RWPE1 (cell line): ENCODE data around the gene ZG16.

ENCODE experiments used
- CTCF ChIA-PET: fragments of 350-600 bp; sonication (Branson Sonifier 250); formaldehyde crosslinking; extraction: SDS; loops from one replicate; lab custom pipeline; 2021; lab: Yijun Ruan, JAX
- POLR2A ChIA-PET: fragments of 400-600 bp; formaldehyde crosslinking; extraction: SDS; loops from one replicate; lab custom pipeline; 2020; ENCODE audit warnings: antibody characterized with exemption; ENCODE audit not compliant: low non-redundant PET; lab: Yijun Ruan, JAX
- DNase-seq: peaks from one replicate; pipeline ENCODE4 v3.0.0; 2012; ENCODE audit warnings: low spot score
- H3K27ac ChIP-seq: fragments of 450-650 bp; 2 replicates; pipeline ENCODE4 v1.5.1; 2017
- TF ChIP-seq, protein P1 (sequence below): fragments of 450-650 bp; conservative IDR thresholded peaks from 2 replicates; pipeline ENCODE4 v1.5.1; 2017; ENCODE audit warnings: low read depth, mild to moderate bottlenecking

Gene ZG16

DNA sequence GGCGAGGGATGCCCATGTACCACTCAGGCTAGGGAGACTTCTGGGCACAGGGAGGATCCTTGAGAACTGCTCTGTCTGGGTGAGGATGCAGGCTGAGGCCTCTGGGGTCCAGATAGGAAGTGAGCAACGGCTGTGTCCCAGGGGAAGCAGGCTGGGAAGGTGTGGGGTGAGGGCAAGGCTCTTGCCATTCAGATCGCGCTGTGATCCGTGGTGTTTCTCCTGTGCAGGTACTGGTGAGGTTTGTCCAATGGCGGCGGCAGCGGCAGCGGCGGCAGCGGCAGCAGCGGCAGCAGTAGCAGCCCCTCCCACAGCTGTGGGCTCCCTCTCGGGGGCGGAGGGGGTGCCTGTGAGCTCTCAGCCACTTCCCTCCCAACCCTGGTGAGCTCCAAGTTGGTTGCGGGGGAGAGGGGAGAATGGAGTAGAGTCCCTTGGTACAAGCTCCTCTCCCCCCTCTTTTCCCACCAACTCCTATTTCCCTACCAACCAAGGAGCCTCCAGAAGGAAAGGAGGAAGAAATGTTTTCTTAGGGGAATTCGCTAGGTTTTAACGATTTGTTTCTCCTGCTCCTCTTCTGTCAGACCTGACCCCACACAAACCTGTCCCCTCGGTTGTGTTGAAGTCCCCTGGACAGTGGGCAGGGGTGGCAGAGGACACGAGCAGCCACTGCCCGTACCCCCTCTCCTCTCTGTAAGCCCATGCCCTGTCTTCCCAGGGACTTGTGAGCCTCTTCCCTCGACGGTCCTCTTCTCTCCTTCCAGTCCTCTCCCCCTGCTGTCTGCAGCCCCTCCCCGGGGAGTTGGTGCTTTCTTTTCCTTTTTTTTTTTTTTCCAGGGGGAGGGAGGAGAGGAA is 32.0 kb downstream of the ZG16 start:
- H3K27ac ChIP-seq, result peak overlapping the region; percentile 99
- ChIA-PET CTCF (interaction anchor here (0.6 kb wide), 1 partner anchor 9 kb away, joined by 3 read pairs; no protein-coding TSS in a partner anchor), POLR2A (interaction anchor here (0.7 kb wide), 1 partner anchor 256 kb away, joined by 12 read pairs; no protein-coding TSS in a partner anchor)
- DNase-seq, result no peak
- TF ChIP-seq, protein P1, sequence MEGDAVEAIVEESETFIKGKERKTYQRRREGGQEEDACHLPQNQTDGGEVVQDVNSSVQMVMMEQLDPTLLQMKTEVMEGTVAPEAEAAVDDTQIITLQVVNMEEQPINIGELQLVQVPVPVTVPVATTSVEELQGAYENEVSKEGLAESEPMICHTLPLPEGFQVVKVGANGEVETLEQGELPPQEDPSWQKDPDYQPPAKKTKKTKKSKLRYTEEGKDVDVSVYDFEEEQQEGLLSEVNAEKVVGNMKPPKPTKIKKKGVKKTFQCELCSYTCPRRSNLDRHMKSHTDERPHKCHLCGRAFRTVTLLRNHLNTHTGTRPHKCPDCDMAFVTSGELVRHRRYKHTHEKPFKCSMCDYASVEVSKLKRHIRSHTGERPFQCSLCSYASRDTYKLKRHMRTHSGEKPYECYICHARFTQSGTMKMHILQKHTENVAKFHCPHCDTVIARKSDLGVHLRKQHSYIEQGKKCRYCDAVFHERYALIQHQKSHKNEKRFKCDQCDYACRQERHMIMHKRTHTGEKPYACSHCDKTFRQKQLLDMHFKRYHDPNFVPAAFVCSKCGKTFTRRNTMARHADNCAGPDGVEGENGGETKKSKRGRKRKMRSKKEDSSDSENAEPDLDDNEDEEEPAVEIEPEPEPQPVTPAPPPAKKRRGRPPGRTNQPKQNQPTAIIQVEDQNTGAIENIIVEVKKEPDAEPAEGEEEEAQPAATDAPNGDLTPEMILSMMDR, result no peak

DNA sequence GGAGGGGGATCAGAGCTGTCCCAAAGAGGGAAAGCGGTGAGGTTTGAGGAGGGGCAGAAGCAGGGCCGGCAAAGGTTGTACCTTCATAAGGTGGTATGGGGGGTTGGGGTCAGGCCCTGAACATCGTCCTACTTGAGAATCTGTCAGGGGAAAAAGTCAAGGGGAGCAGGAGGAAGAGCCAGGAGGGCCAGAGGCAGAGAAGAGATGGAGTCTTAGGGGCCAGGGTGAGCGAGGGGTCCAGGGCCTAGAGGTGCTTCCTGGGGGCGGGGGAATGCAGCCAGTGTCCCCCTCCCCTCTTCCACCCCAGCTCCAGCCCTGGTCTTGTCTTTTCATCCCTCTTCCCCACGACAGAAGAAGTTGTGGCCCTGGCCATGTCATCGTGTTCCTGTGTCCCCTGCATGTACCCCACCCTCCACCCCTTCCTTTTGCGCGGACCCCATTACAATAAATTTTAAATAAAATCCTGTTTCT is 32.7 kb downstream of the ZG16 start:
- TF ChIP-seq, protein P1, result no peak
- ChIA-PET POLR2A (no interaction called here), CTCF (interaction anchor here (0.6 kb wide), 1 partner anchor 8 kb away, joined by 3 read pairs; no protein-coding TSS in a partner anchor)
- DNase-seq, result no peak
- H3K27ac ChIP-seq, result peak overlapping the region; percentile 99

DNA sequence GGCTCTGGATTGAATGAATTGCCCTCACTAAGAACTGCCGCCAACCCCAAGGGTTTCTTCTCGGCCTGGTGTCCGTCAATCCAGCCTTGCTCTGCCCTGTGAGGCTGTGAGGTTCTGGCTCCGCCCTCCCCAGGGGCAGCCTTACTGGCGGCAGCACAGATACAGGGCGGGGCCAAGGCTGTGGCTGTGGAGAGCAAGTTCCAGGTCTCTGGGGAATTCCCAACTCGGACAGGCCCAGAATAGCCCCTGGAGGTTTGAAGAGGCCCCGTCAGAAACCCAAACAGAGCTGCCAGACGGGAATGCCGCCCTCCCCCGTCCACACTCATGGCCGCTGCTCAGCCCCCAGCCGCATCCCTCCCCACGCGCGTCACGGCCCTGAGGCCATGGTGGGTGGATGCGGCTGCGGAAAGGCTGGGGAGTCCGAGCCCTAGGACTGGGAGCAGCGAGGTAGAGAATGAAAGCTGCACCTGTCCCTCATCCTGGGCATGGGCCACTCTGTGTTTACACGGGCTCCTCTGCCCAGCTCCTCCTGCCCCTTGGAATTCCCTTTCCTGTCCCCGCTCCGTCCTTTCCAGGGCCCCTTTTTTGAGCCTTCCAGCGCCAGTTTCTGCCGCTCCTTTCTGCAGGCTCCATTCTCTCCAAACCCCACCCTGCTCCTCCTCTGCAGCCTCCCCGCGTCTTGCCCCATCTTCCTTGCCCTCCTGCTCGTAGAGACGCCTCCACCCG is 33.3 kb downstream of the ZG16 start:
- ChIA-PET POLR2A (no interaction called here), CTCF (interaction anchor here (0.6 to 0.7 kb wide), 2 partner anchors 8 to 27 kb away, joined by 3 read pairs; no protein-coding TSS in a partner anchor)
- TF ChIP-seq, protein P1, result no peak
- H3K27ac ChIP-seq, result peak overlapping the region; percentile 99
- peak; percentile 87 for DNase-seq

DNA sequence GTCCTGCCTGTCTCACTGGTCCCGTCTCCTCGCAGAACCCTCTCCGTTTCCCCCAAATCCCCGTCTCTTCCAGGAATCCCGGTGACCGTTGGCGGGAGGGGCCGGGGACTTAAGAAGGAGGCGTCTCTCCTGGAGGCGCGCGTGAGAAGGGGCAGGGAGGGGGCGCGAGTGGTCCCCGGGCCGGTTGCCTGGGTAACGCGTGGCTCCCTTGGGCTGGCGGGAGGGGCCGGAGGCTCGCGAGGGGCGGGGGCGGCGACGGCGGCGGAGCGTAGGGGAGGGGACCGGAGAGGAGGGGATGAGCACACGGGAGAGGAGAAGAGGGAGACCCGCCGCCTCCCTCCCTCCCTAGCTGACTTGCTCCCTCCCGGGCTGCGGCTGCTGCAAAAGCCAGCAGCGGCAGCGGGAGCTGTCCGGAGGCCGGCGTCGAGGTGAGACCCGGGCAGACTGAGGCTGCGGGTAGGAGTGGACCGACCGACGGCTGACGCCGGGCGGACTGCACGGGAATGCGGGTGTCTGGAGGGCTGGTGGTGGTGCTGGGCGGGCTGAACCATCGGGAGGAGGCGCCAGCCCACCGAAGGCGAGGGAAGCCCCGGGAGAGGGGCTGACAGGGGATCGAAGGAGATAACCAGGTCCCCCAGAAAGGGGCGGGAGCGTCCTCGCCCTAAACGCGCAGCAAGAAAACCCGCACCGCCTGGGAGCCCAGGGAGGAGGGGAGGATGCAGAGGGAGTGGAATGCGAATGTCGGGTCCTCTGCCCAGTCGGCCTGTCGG is 34.0 kb downstream of the ZG16 start, which contains the start of gene PRRT2:
Gene PRRT2 (plus strand): TSS at position 298 of the 770 bp plus-strand sequence. CDS start 862 bp downstream, outside the sequence.
- TF ChIP-seq, protein P1, result no peak
- peak within 1 kb of the TSS; percentile 99 for H3K27ac ChIP-seq
- CTCF ChIA-PET, result interaction anchor here (0.7 kb wide), 1 partner anchor 26 kb away, joined by 3 read pairs; no protein-coding TSS in a partner anchor
- POLR2A ChIA-PET, result no interaction called here
- DNase-seq, result no peak

DNA sequence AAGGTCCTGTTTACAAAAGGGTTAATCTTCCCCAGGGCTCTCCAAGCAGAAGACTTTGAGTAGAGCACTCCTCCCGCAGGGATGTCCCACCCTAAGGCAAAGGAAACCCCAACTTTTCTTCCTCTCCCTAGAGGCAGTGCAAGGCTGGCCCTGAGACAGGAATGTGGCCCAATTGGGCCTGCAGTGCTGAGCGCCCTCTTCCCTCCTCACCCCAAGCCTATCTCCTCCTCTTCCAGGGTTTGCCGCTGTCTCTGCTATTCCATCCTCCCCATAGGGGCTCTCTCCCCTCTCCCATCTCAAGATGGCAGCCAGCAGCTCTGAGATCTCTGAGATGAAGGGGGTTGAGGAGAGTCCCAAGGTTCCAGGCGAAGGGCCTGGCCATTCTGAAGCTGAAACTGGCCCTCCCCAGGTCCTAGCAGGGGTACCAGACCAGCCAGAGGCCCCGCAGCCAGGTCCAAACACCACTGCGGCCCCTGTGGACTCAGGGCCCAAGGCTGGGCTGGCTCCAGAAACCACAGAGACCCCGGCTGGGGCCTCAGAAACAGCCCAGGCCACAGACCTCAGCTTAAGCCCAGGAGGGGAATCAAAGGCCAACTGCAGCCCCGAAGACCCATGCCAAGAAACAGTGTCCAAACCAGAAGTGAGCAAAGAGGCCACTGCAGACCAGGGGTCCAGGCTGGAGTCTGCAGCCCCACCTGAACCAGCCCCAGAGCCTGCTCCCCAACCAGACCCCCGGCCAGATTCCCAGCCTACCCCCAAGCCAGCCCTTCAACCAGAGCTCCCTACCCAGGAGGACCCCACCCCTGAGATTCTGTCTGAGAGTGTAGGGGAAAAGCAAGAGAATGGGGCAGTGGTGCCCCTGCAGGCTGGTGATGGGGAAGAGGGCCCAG is 34.9 kb downstream of the ZG16 start:
- CTCF ChIA-PET, result interaction anchor here (0.5 kb wide), 1 partner anchor 38 kb away, joined by 4 read pairs; no protein-coding TSS in a partner anchor

More for the DNA sequence above, 34.9 kb downstream of the ZG16 start:
- TF ChIP-seq, protein P1, result no peak
- no peak for DNase-seq
- POLR2A ChIA-PET, result no interaction called here
- H3K27ac ChIP-seq, result peak overlapping the region; percentile 99
